DOHH2 (cell line): ENCODE results near the gene OPA3.

Experiments used
- H3F3A ChIP-seq: fragments of 200-600 bp; sonication (generic), shearing (Covaris generic); 2 replicates; pipeline ENCODE4 v1.6.0; 2016; ENCODE audit warnings: antibody characterized with exemption, mild to moderate bottlenecking; ENCODE audit not compliant: control insufficient read depth, insufficient read depth
- H3K27ac ChIP-seq: fragments of 200-600 bp; sonication (generic); 2 replicates; pipeline ENCODE4 v1.5.1; 2014; ENCODE audit warnings: low read depth, mild to moderate bottlenecking, low read length, moderate library complexity
- H3K27me3 ChIP-seq: fragments of 200-600 bp; sonication (generic); 2 replicates; pipeline ENCODE4 v1.6.1; 2014; ENCODE audit warnings: mild to moderate bottlenecking, low read length, mixed read lengths; ENCODE audit not compliant: control insufficient read depth
- H3K36me3 ChIP-seq: fragments of 200-600 bp; sonication (generic); 2 replicates; pipeline ENCODE4 v1.6.1; 2014; ENCODE audit warnings: mild to moderate bottlenecking, low read length, moderate library complexity, mixed read lengths; ENCODE audit not compliant: control insufficient read depth
- H3K4me1 ChIP-seq: fragments of 200-600 bp; sonication (generic); 2 replicates; pipeline ENCODE4 v1.6.1; 2014; ENCODE audit warnings: mild to moderate bottlenecking, low read length, mixed read lengths; ENCODE audit not compliant: control insufficient read depth
- H3K4me2 ChIP-seq: fragments of 200-600 bp; sonication (generic); 2 replicates; pipeline ENCODE4 v1.6.0; 2014; ENCODE audit warnings: mild to moderate bottlenecking, low read length, moderate library complexity
- H3K4me3 ChIP-seq: fragments of 200-600 bp; sonication (generic); 2 replicates; pipeline ENCODE4 v1.5.1; 2014; ENCODE audit warnings: mild to moderate bottlenecking, low read length, mixed read lengths
- H3K79me2 ChIP-seq: fragments of 200-600 bp; sonication (generic); 2 replicates; pipeline ENCODE4 v1.6.1; 2014; ENCODE audit warnings: mild to moderate bottlenecking, low read length, mixed read lengths; ENCODE audit not compliant: control insufficient read depth
- H3K9me2 ChIP-seq: fragments of 200-600 bp; sonication (generic); replicated peaks from 2 replicates; pipeline ENCODE4 v1.6.1; 2014; ENCODE audit warnings: mild to moderate bottlenecking, low read length, mixed read lengths; ENCODE audit not compliant: control insufficient read depth
- H3K9me3 ChIP-seq: fragments of 200-600 bp; sonication (generic); 2 replicates; pipeline ENCODE4 v1.6.1; 2014; ENCODE audit warnings: antibody characterized with exemption, low read length, mixed read lengths; ENCODE audit not compliant: control insufficient read depth, insufficient read depth
- H4K20me1 ChIP-seq: fragments of 200-600 bp; sonication (generic); 2 replicates; pipeline ENCODE4 v1.6.0; 2014; ENCODE audit warnings: low read depth, mild to moderate bottlenecking, antibody characterized with exemption, low read length, moderate library complexity; ENCODE audit not compliant: control insufficient read depth, insufficient read depth
- CTCF ChIP-seq: fragments of 200-600 bp; sonication (generic); IDR thresholded peaks from one replicate; pipeline ENCODE4 v1.5.1; 2014; ENCODE audit warnings: antibody characterized with exemption, mild to moderate bottlenecking, low read depth, low read length; ENCODE audit not compliant: poor library complexity, severe bottlenecking
- EZH2phosphoT487 ChIP-seq: fragments of 200-600 bp; sonication (generic); IDR thresholded peaks from 2 replicates; pipeline ENCODE4 v1.6.1; 2017; ENCODE audit warnings: borderline replicate concordance, mild to moderate bottlenecking, antibody characterized with exemption, low read length, moderate library complexity, mixed read lengths

OPA3 gene

DNA sequence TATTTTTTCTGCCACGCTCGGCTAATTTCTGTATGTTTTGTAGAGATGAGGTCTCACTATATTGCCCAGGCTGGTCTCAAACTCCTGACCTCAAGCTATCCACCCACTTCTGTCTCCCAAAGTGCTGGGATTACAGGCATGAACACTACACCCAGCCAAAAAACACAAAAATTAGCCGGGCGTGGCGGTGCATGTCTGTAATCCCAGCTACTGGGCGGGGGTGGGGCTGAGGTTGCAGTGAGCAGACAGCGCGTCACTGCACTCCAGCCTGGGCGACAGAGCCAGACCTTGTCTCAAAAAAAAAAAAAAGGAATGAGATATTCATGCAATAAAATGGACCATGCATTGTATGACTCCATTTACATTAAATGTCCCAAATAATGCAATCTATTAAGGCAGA lies 45.1 kb downstream of the OPA3 start:
- Histone ChIP-seq H3K9me2 (no peaks in the 10 kb centered on the region), H3K27ac (no peak overlapping the region), H3K4me2 (no peak overlapping the region), H3K36me3 (no peaks in the 10 kb centered on the region), H3K27me3 (no peaks in the 10 kb centered on the region), H3K9me3 (peaks cover 3% of the 10 kb centered on the region; the same call in 1 of the 2 replicates), H3K4me3 (no peak overlapping the region), H3K79me2 (no peaks in the 10 kb centered on the region), H3K4me1 (peaks cover 28% of the 10 kb centered on the region), H3F3A (peaks cover 18% of the 10 kb centered on the region), H4K20me1 (no peaks in the 10 kb centered on the region)
- TF ChIP-seq EZH2phosphoT487 (no peak), CTCF (no peak)

GRCh38 chr19:45531349-45531748 lies 53.3 kb downstream of the OPA3 start:
- peaks cover 13% of the 10 kb centered on the region for H3K36me3 ChIP-seq
- H4K20me1 ChIP-seq: no peaks in the 10 kb centered on the region
- H3K79me2 ChIP-seq: no peaks in the 10 kb centered on the region
- H3K4me1 ChIP-seq: no peaks in the 10 kb centered on the region
- TF ChIP-seq EZH2phosphoT487 (no peak), CTCF (no peak)
- H3K4me2 ChIP-seq: no peak overlapping the region
- H3K9me2 ChIP-seq: no peaks in the 10 kb centered on the region
- H3K4me3 ChIP-seq: no peak overlapping the region
- H3K9me3 ChIP-seq: peaks cover 7% of the 10 kb centered on the region; the same call in 1 of the 2 replicates
- no peak overlapping the region for H3K27ac ChIP-seq
- H3K27me3 ChIP-seq: no peaks in the 10 kb centered on the region
- H3F3A ChIP-seq: no peaks in the 10 kb centered on the region

GRCh38 chr19:45529420-45529785 lies 55.2 kb downstream of the OPA3 start:
- H3K27me3 ChIP-seq: no peaks in the 10 kb centered on the region
- TF ChIP-seq CTCF (no peak), EZH2phosphoT487 (no peak)
- no peaks in the 10 kb centered on the region for H3K9me2 ChIP-seq
- H4K20me1 ChIP-seq: no peaks in the 10 kb centered on the region
- no peak overlapping the region for H3K4me3 ChIP-seq
- H3F3A ChIP-seq: no peaks in the 10 kb centered on the region
- no peak overlapping the region for H3K4me2 ChIP-seq
- peaks cover 7% of the 10 kb centered on the region; the same call in 1 of the 2 replicates for H3K9me3 ChIP-seq
- H3K79me2 ChIP-seq: no peaks in the 10 kb centered on the region
- H3K36me3 ChIP-seq: peaks cover 30% of the 10 kb centered on the region
- 0 out of 2 replicates have a peak, but pooled peaks cover 4% of the 10 kb centered on the region for H3K4me1 ChIP-seq
- H3K27ac ChIP-seq: no peak overlapping the region
